ENCODE results near the gene PARD3. TPM values are rescaled to one million over a fixed set of nuclear protein-coding genes. Genes with fewer than 3 reads are reported as not detected.

PARD3 gene
- total RNA-seq, 1 experiment from 2014 or later: 57.4 TPM

DNA sequence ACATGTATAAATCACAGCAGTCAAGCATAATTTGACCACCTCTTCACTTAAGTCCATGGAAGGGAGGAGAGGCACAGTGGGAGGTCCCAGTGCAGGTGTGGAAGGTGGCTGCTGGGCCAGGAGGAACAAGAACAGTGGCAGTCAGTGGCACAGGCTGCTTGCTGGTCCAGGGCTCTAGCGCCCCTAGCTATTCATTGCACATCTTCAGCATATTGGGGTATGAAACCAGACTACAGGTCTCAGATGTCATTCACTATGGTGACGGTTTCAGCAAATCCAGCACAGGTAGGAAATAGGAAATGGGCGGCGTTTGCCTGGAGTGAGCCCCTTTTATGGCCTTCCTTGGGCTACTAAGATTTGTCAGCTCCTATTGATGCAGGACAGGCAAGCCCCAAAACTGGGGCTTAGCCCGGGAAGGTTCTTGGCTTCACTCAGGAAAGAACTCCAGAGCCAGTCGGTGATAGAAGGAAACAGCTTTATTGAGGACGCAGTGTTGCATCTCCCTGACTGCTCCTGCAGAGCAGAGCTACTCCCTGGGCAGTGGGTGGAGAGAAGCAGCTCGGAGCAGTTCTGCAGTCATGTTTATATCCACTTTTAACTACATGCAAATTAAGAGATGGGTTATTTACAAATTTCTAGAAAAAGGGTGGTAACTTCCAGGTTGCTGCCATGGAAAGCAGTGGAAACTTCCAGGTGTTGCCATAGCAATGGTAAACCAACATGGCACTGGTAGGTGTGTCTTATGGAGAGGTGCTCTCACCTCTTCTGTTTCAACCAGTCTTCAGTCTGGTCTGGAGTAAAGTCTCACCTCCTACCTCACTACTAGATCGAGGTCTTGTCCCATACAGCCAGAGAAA, 608.8 kb downstream of the PARD3 start:
- Histone ChIP-seq H3K9me3 (ENCODE audit: insufficient read depth, low read depth) (no peaks in the 10 kb centered on the region), H3K27ac (no peak overlapping the region), H3F3A (ENCODE audit: insufficient read depth, low read depth) (no peaks in the 10 kb centered on the region), H2AFZ (no peak overlapping the region), H3K36me3 (ENCODE audit: low read depth) (no peaks in the 10 kb centered on the region), H3K4me1 (replicated peaks; ENCODE audit: insufficient read depth) (no peaks in the 10 kb centered on the region), H3K4me2 (no peak overlapping the region), H3K9me2 (ENCODE audit: insufficient read depth) (no peaks in the 10 kb centered on the region), H3K27me3 (ENCODE audit: insufficient read depth, low read depth) (no peaks in the 10 kb centered on the region), H3K79me2 (ENCODE audit: low read depth) (no peaks in the 10 kb centered on the region), H3K4me3 (no peak overlapping the region), H4K20me1 (ENCODE audit: insufficient read depth) (no peaks in the 10 kb centered on the region)
- TF ChIP-seq EZH2 (IDR thresholded peaks at IDR 0.05; ENCODE audit: low read depth) (no peak), CTCF (conservative IDR thresholded peaks at IDR 0.05) (no peak)
- intact Hi-C loops (cut with micrococcal nuclease; ENCODE audit: unreplicated experiment): no loop called here
- POLR2A ChIA-PET (ENCODE audit: unreplicated experiment): no interaction called here
- CTCF ChIA-PET: no interaction called here
- BruUV-seq (replicated peaks): no TSS peak
- no peak for DNase-seq

- H3K4me1 ChIP-seq (replicated peaks; ENCODE audit: insufficient read depth): no peaks in the 10 kb centered on the region
- intact Hi-C loops (cut with micrococcal nuclease; ENCODE audit: unreplicated experiment): no loop called here
- CTCF ChIA-PET: no interaction called here
- H3K4me3 ChIP-seq: no peak overlapping the region
- H3K27me3 ChIP-seq (ENCODE audit: insufficient read depth, low read depth): no peaks in the 10 kb centered on the region
- no peaks in the 10 kb centered on the region for H3F3A ChIP-seq (ENCODE audit: insufficient read depth, low read depth)
- no TSS peak for BruUV-seq (replicated peaks)
- no peaks in the 10 kb centered on the region for H4K20me1 ChIP-seq (ENCODE audit: insufficient read depth)
- no peaks in the 10 kb centered on the region for H3K79me2 ChIP-seq (ENCODE audit: low read depth)
- H3K4me2 ChIP-seq: no peak overlapping the region
- H3K27ac ChIP-seq: no peak overlapping the region
- H2AFZ ChIP-seq: no peak overlapping the region
- no peaks in the 10 kb centered on the region for H3K36me3 ChIP-seq (ENCODE audit: low read depth)
- H3K9me3 ChIP-seq (ENCODE audit: insufficient read depth, low read depth): no peaks in the 10 kb centered on the region
- no peaks in the 10 kb centered on the region for H3K9me2 ChIP-seq (ENCODE audit: insufficient read depth)
- TF ChIP-seq EZH2 (IDR thresholded peaks at IDR 0.05; ENCODE audit: low read depth) (no peak), CTCF (conservative IDR thresholded peaks at IDR 0.05) (no peak)
- POLR2A ChIA-PET (ENCODE audit: unreplicated experiment): no interaction called here
- DNase-seq: no peak
Measured at GRCh38 chr10:34205452-34205851, 609.6 kb downstream of the PARD3 start.

DNA sequence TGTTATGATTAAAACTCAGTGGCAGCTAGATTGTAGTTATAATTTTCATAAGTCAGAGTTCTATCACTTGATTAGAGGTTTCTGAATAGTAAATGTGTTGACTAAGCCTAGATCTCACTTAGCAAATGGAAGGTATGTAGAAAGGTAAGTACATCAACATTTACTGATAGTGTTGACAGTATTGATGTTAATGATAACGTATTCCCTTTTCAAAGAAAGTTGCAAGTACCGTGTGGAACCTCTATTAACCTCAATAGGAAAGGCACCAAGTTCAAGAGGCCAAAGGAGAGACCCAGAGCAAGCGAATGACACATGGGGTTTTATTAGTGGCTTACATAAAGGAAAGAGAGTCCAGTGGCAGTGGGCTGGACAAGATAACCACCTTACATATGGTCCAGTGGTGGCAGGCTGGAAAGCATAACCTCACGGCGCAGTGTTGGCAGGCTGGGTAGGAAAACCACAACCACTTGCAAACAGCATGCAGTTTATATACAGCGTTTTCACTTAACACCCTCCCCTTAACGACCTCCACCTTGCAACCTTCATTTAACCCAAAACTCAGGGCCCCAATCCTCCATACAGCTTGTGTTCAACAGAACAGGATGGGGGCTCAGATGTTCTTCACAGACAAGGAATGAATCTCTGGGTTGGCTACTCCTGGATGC, 611.0 kb downstream of the PARD3 start:
- no TSS peak for BruUV-seq (replicated peaks)
- POLR2A ChIA-PET (ENCODE audit: unreplicated experiment): no interaction called here

More for the DNA sequence above, 611.0 kb downstream of the PARD3 start:
- no peaks in the 10 kb centered on the region for H3K4me1 ChIP-seq (replicated peaks; ENCODE audit: insufficient read depth)
- no peaks in the 10 kb centered on the region for H3K79me2 ChIP-seq (ENCODE audit: low read depth)
- no peaks in the 10 kb centered on the region for H3F3A ChIP-seq (ENCODE audit: insufficient read depth, low read depth)
- no peaks in the 10 kb centered on the region for H3K36me3 ChIP-seq (ENCODE audit: low read depth)
- H3K9me3 ChIP-seq (ENCODE audit: insufficient read depth, low read depth): no peaks in the 10 kb centered on the region
- no peak overlapping the region for H3K27ac ChIP-seq
- no peak for DNase-seq
- H3K4me3 ChIP-seq: no peak overlapping the region
- no peaks in the 10 kb centered on the region for H4K20me1 ChIP-seq (ENCODE audit: insufficient read depth)
- H3K4me2 ChIP-seq: no peak overlapping the region
- CTCF ChIA-PET: no interaction called here
- H3K27me3 ChIP-seq (ENCODE audit: insufficient read depth, low read depth): no peaks in the 10 kb centered on the region
- H2AFZ ChIP-seq: no peak overlapping the region
- no peak for TF ChIP-seq EZH2 (IDR thresholded peaks at IDR 0.05; ENCODE audit: low read depth)
- TF ChIP-seq CTCF (conservative IDR thresholded peaks at IDR 0.05): no peak
- intact Hi-C loops (cut with micrococcal nuclease; ENCODE audit: unreplicated experiment): no loop called here
- no peaks in the 10 kb centered on the region for H3K9me2 ChIP-seq (ENCODE audit: insufficient read depth)
